T-helper 22 cell (primary cell): Measurements from ENCODE around the gene USP17L24.
"Not testable (repeated sequence)": the region's sequence is repeated elsewhere in the genome, so short reads cannot be mapped to it uniquely, and the experiment has no call there.

Experiments
- DNase-seq: peaks from one replicate; pipeline ENCODE4 v3.0.0-alpha.2; 2020; ENCODE audit warnings: low read depth

Gene USP17L24

GRCh38 chr4:9324865-9325264, at the start of gene USP17L24:
TSS of gene USP17L24 (plus strand) at chr4:9325165. CDS start at chr4:9325165, 0 bp downstream.
- not testable (repeated sequence) for DNase-seq

GRCh38 chr4:9324191-9324590, 774 bp upstream of the USP17L24 start:
- DNase-seq, result not testable (repeated sequence)

DNA sequence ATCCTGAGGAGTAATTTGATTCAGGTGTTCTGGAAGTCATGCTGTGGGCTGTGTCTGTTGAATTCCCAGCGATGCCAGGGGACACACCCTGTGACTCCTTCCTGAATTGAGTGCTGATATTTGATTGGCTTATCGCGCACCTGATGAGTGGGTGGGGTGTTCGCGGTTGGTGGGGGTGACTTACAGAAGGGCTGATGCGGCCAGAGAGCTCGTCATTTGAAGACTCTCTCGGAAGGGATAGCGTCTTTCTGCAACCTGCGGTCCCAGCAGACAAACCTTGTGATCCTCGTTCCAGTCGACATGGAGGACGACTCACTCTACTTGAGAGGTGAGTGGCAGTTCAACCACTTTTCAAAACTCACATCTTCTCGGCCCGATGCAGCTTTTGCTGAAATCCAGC, 4.6 kb downstream of the USP17L24 start, which contains the start of gene USP17L25:
USP17L25 (plus strand) TSS at position 301 of the 400 bp plus-strand sequence; CDS start at position 301, 0 bp downstream.
- DNase-seq, result not testable (repeated sequence)

DNA sequence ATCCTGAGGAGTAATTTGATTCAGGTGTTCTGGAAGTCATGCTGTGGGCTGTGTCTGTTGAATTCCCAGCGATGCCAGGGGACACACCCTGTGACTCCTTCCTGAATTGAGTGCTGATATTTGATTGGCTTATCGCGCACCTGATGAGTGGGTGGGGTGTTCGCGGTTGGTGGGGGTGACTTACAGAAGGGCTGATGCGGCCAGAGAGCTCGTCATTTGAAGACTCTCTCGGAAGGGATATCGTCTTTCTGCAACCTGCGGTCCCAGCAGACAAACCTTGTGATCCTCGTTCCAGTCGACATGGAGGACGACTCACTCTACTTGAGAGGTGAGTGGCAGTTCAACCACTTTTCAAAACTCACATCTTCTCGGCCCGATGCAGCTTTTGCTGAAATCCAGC, 9.4 kb downstream of the USP17L24 start, which contains the start of gene USP17L26:
USP17L26 (plus strand) TSS at position 301 of the 400 bp plus-strand sequence; CDS start at position 301, 0 bp downstream.
- DNase-seq, result not testable (repeated sequence)

DNA sequence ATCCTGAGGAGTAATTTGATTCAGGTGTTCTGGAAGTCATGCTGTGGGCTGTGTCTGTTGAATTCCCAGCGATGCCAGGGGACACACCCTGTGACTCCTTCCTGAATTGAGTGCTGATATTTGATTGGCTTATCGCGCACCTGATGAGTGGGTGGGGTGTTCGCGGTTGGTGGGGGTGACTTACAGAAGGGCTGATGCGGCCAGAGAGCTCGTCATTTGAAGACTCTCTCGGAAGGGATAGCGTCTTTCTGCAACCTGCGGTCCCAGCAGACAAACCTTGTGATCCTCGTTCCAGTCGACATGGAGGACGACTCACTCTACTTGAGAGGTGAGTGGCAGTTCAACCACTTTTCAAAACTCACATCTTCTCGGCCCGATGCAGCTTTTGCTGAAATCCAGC, 14.1 kb downstream of the USP17L24 start, which contains the start of gene USP17L5:
USP17L5 (plus strand) TSS at position 301 of the 400 bp plus-strand sequence; CDS start at position 301, 0 bp downstream.
- DNase-seq, result not testable (repeated sequence)

DNA sequence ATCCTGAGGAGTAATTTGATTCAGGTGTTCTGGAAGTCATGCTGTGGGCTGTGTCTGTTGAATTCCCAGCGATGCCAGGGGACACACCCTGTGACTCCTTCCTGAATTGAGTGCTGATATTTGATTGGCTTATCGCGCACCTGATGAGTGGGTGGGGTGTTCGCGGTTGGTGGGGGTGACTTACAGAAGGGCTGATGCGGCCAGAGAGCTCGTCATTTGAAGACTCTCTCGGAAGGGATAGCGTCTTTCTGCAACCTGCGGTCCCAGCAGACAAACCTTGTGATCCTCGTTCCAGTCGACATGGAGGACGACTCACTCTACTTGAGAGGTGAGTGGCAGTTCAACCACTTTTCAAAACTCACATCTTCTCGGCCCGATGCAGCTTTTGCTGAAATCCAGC, 18.9 kb downstream of the USP17L24 start, which contains the start of gene USP17L27:
USP17L27 (plus strand) TSS at position 301 of the 400 bp plus-strand sequence; CDS start at position 301, 0 bp downstream.
- not testable (repeated sequence) for DNase-seq

GRCh38 chr4:9348593-9348992, 23.6 kb downstream of the USP17L24 start, which contains the start of gene USP17L28:
TSS of gene USP17L28 (plus strand) at chr4:9348893. CDS start at chr4:9348893, 0 bp downstream.
- not testable (repeated sequence) for DNase-seq

- not testable (repeated sequence) for DNase-seq
Measured at GRCh38 chr4:9350866-9351265, 25.9 kb downstream of the USP17L24 start.

DNA sequence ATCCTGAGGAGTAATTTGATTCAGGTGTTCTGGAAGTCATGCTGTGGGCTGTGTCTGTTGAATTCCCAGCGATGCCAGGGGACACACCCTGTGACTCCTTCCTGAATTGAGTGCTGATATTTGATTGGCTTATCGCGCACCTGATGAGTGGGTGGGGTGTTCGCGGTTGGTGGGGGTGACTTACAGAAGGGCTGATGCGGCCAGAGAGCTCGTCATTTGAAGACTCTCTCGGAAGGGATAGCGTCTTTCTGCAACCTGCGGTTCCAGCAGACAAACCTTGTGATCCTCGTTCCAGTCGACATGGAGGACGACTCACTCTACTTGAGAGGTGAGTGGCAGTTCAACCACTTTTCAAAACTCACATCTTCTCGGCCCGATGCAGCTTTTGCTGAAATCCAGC, 28.4 kb downstream of the USP17L24 start, which contains the start of gene USP17L29:
USP17L29 (plus strand) TSS at position 301 of the 400 bp plus-strand sequence; CDS start at position 301, 0 bp downstream.
- DNase-seq, result not testable (repeated sequence)

- not testable (repeated sequence) for DNase-seq
Measured at GRCh38 chr4:9362829-9363228, 37.9 kb downstream of the USP17L24 start, which contains the start of gene USP17L30. TSS of gene USP17L30 (plus strand) at chr4:9363129. CDS start at chr4:9363129, 0 bp downstream.
